H9 (cell line): ENCODE results near the gene ALG12. TPM values are rescaled to one million over a fixed set of nuclear protein-coding genes. Genes with fewer than 3 reads are reported as not detected.

Experiments used
- DNase-seq: peaks from one replicate; pipeline ENCODE4 v3.0.0-alpha.2; 2017
- H2AFZ ChIP-seq: one replicate; pipeline ENCODE4 v1.6.1; 2013; ENCODE audit warnings: mild to moderate bottlenecking, low read length, control low read depth, moderate library complexity
- H2AK5ac ChIP-seq: 2 replicates; pipeline ENCODE4 v1.6.1; 2013; ENCODE audit warnings: low read length, control low read depth, mixed read lengths; ENCODE audit not compliant: insufficient read length
- H2BK120ac ChIP-seq: one replicate; pipeline ENCODE4 v1.6.1; 2013; ENCODE audit warnings: low read depth, mild to moderate bottlenecking, low read length, control low read depth, inconsistent platforms; ENCODE audit not compliant: poor library complexity, severe bottlenecking
- H2BK12ac ChIP-seq: 2 replicates; pipeline ENCODE4 v1.6.1; 2013; ENCODE audit warnings: low read length, control low read depth, mixed read lengths, low read depth; ENCODE audit not compliant: insufficient read length
- H2BK15ac ChIP-seq: 2 replicates; pipeline ENCODE4 v1.6.1; 2013; ENCODE audit warnings: low read depth, low read length, control low read depth
- H2BK20ac ChIP-seq: one replicate; pipeline ENCODE4 v1.6.1; 2013; ENCODE audit warnings: low read depth, mild to moderate bottlenecking, low read length, control low read depth, inconsistent platforms; ENCODE audit not compliant: poor library complexity, severe bottlenecking
- H2BK5ac ChIP-seq: 2 replicates; pipeline ENCODE4 v1.6.1; 2013; ENCODE audit warnings: low read length, control low read depth, mixed read lengths; ENCODE audit not compliant: insufficient read length
- H3K14ac ChIP-seq: 2 replicates; pipeline ENCODE4 v1.6.1; 2013; ENCODE audit warnings: low read length, control low read depth; ENCODE audit not compliant: insufficient read depth
- H3K18ac ChIP-seq: 2 replicates; pipeline ENCODE4 v1.6.1; 2013; ENCODE audit warnings: low read depth, mild to moderate bottlenecking, mixed read lengths, low read length, control low read depth; ENCODE audit not compliant: insufficient read length
- H3K23ac ChIP-seq: 2 replicates; pipeline ENCODE4 v1.6.1; 2013; ENCODE audit warnings: low read length, control low read depth, mixed read lengths, low read depth; ENCODE audit not compliant: insufficient read length
- H3K23me2 ChIP-seq: 2 replicates; pipeline ENCODE4 v1.6.1; 2013; ENCODE audit warnings: low read depth, mild to moderate bottlenecking, mixed read lengths, low read length, control low read depth; ENCODE audit not compliant: insufficient read length, poor library complexity, severe bottlenecking
- H3K27ac ChIP-seq: 2 replicates; pipeline ENCODE4 v1.5.1; 2013; ENCODE audit warnings: low read length, control low read depth, mixed read lengths, low read depth; ENCODE audit not compliant: insufficient read length
- H3K27me3 ChIP-seq: 2 replicates; pipeline ENCODE4 v1.6.1; 2013; ENCODE audit warnings: low read length, control low read depth, inconsistent platforms; ENCODE audit not compliant: insufficient read depth
- H3K4ac ChIP-seq: 2 replicates; pipeline ENCODE4 v1.6.1; 2013; ENCODE audit warnings: low read depth, mild to moderate bottlenecking, control low read depth, inconsistent platforms, low read length, moderate library complexity
- H3K4me1 ChIP-seq: 2 replicates; pipeline ENCODE4 v1.6.1; 2013; ENCODE audit warnings: low read length, control low read depth, inconsistent platforms; ENCODE audit not compliant: insufficient read depth
- H3K4me2 ChIP-seq: 2 replicates; pipeline ENCODE4 v1.6.1; 2013; ENCODE audit warnings: low read length, control low read depth, mixed read lengths; ENCODE audit not compliant: insufficient read length, insufficient read depth
- H3K56ac ChIP-seq: 2 replicates; pipeline ENCODE4 v1.6.1; 2013; ENCODE audit warnings: low read depth, mild to moderate bottlenecking, mixed read lengths, low read length, control low read depth; ENCODE audit not compliant: insufficient read length
- H3K79me1 ChIP-seq: 2 replicates; pipeline ENCODE4 v1.6.1; 2013; ENCODE audit warnings: low read depth, mild to moderate bottlenecking, moderate library complexity, low read length, control low read depth, inconsistent platforms; ENCODE audit not compliant: insufficient read depth, poor library complexity, severe bottlenecking
- H3K79me2 ChIP-seq: 2 replicates; pipeline ENCODE4 v1.6.1; 2013; ENCODE audit warnings: low read length, control low read depth, inconsistent platforms; ENCODE audit not compliant: insufficient read depth
- H3K9ac ChIP-seq: 2 replicates; pipeline ENCODE4 v1.6.1; 2013; ENCODE audit warnings: low read length, control low read depth, mixed read lengths; ENCODE audit not compliant: insufficient read length; ENCODE audit errors: extremely low read depth
- H3K9me3 ChIP-seq: one replicate; pipeline ENCODE4 v1.6.1; 2013; ENCODE audit warnings: low read depth, low read length, inconsistent platforms; ENCODE audit not compliant: control insufficient read depth
- H3T11ph ChIP-seq: one replicate; pipeline ENCODE4 v1.6.1; 2013; ENCODE audit warnings: mild to moderate bottlenecking, low read length, control low read depth, inconsistent platforms
- H4K20me1 ChIP-seq: one replicate; pipeline ENCODE4 v1.6.1; 2013; ENCODE audit not compliant: control insufficient read depth, insufficient read length, insufficient read depth
- H4K5ac ChIP-seq: 2 replicates; pipeline ENCODE4 v1.6.1; 2013; ENCODE audit warnings: low read depth, mild to moderate bottlenecking, mixed read lengths, low read length, control low read depth; ENCODE audit not compliant: insufficient read length
- H4K8ac ChIP-seq: replicated peaks from 2 replicates; pipeline ENCODE4 v1.6.1; 2013; ENCODE audit warnings: low read length, control low read depth, mixed read lengths, low read depth; ENCODE audit not compliant: insufficient read length
- H4K91ac ChIP-seq: 2 replicates; pipeline ENCODE4 v1.6.1; 2013; ENCODE audit warnings: low read depth, mild to moderate bottlenecking, moderate library complexity, mixed read lengths, low read length, control low read depth; ENCODE audit not compliant: insufficient read length
- H3K27ac Mint-ChIP-seq, 3 experiments: 2 replicates in 2 of 3; 3 replicates in 1 of 3; pipeline ENCODE4 v1.8.0; 2020 to 2021; ENCODE audit warnings: mixed read lengths in 3 of 3, mild to moderate bottlenecking in 1 of 3, moderate library complexity in 1 of 3
- H3K27me3 Mint-ChIP-seq: 2 replicates; pipeline ENCODE4 v1.8.0; 2021; ENCODE audit warnings: low read depth, mild to moderate bottlenecking, moderate library complexity, mixed read lengths
- H3K36me3 Mint-ChIP-seq, 3 experiments: 2 replicates in 2 of 3; 3 replicates in 1 of 3; pipeline ENCODE4 v1.8.0; 2020 to 2021; ENCODE audit warnings: low read depth in 3 of 3, mixed read lengths in 3 of 3; ENCODE audit not compliant: insufficient read depth in 1 of 3
- H3K4me1 Mint-ChIP-seq, 2 experiments: 2 replicates each; pipeline ENCODE4 v1.8.0; 2020; ENCODE audit warnings: mixed read lengths in 2 of 2
- H3K4me3 Mint-ChIP-seq, 2 experiments: 2 replicates in 1 of 2; 3 replicates in 1 of 2; pipeline ENCODE4 v1.8.0; 2020 to 2021; ENCODE audit warnings: mild to moderate bottlenecking in 2 of 2, mixed read lengths in 2 of 2, moderate library complexity in 1 of 2
- H3K9me3 Mint-ChIP-seq, 2 experiments: 2 replicates in 1 of 2; 3 replicates in 1 of 2; pipeline ENCODE4 v1.8.0; 2020; ENCODE audit warnings: mild to moderate bottlenecking in 2 of 2, mixed read lengths in 2 of 2, moderate library complexity in 1 of 2
- CTCF ChIP-seq: fragments of 200-600 bp; sonication (generic); conservative IDR thresholded peaks from 3 replicates; pipeline ENCODE4 v1.8.0; 2021; ENCODE audit warnings: antibody characterized with exemption, mild to moderate bottlenecking
- WGBS: extraction: QIAGEN DNeasy Blood & Tissue Kit; methylation state at CpG from one replicate; pipeline ENCODE4 v1.1.7; 2013; ENCODE audit warnings: missing lambda C conversion rate, low lambda C conversion rate, mixed read lengths; ENCODE audit not compliant: insufficient read length; ENCODE audit errors: extremely low coverage; 5-methylcytosine and 5-hydroxymethylcytosine counted together
- total RNA-seq: library from RNA; stranded (reverse); gene quantifications from 2 replicates; pipeline ENCODE4 v1.2.1, GENCODE V29; 2021

Gene ALG12
- total RNA-seq, 1 experiment from 2014 or later: 19.2 TPM

GRCh38 chr22:49869086-49869830 lies 49.0 kb downstream of the ALG12 start:
- Mint-ChIP-seq H3K4me1 (peaks cover 9 to 13% of the 10 kb centered on the region in 2 experiments), H3K27ac (no peak overlapping the region; a peak in 1 of 7 replicates), H3K9me3 (peaks cover 45 to 51% of the 10 kb centered on the region in 2 experiments), H3K36me3 (peaks cover 51 to 60% (median 54%) of the 10 kb centered on the region in 3 experiments), H3K4me3 (no peak overlapping the region), H3K27me3 (no peaks in the 10 kb centered on the region)
- Histone ChIP-seq H2BK120ac (no peak overlapping the region), H3K56ac (no peak overlapping the region), H3K23ac (no peak overlapping the region), H2BK20ac (no peak overlapping the region), H3K14ac (no peak overlapping the region), H3K79me2 (peaks cover 26% of the 10 kb centered on the region; the same call in 1 of the 2 replicates), H3K9ac (no peak overlapping the region), H4K5ac (no peak overlapping the region), H3K4ac (no peak overlapping the region), H3K4me2 (no peak overlapping the region), H4K8ac (no peak overlapping the region), H3K23me2 (no peaks in the 10 kb centered on the region), H3T11ph (no peak overlapping the region), H3K18ac (no peak overlapping the region), H3K79me1 (peaks cover 21% of the 10 kb centered on the region), H3K9me3 (peaks cover 4% of the 10 kb centered on the region), H2BK15ac (no peak overlapping the region), H3K27ac (no peak overlapping the region), H3K4me1 (no peaks in the 10 kb centered on the region), H2BK12ac (no peak overlapping the region), H2BK5ac (no peak overlapping the region), H4K91ac (no peak overlapping the region), H2AK5ac (no peak overlapping the region), H4K20me1 (no peaks in the 10 kb centered on the region), H2AFZ (no peak overlapping the region), H3K27me3 (no peaks in the 10 kb centered on the region)
- no peak for DNase-seq
- WGBS: no CpG with 5 or more reads among the region's 17 CpGs
- TF ChIP-seq CTCF: no peak
